Suppressor macrophage treated with lipopolysaccharide for 1 hour (primary cell): ENCODE measurements around the gene WWOX.
"Not testable (repeated sequence)": the region's sequence is repeated elsewhere in the genome, so short reads cannot be mapped to it uniquely, and the experiment has no call there.

Experiments used
- DNase-seq, 3 donors: peaks; one replicate each; pipeline ENCODE4 v3.0.0-alpha.2; 2020 to 2022

Gene WWOX

DNA sequence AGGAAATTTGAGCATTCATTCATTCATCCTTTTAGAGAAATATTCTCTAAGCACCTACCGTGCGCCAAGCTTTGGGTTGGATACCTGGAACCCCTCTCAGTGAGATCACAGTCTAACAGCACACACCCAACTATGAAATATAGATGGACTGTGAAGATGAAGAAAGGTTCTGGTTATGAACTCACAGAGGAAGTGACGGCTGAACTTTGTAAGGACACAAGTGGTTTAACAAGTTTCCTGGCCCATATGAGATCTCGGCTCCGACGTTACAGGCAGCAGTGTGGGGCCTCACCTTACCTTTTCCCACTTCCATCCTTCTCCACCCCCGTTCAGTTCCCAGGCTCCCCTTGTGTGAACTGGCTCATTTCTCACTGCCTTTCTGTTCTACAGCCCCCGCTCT is 1094.8 kb downstream of the WWOX start:
- no peak for DNase-seq

DNA sequence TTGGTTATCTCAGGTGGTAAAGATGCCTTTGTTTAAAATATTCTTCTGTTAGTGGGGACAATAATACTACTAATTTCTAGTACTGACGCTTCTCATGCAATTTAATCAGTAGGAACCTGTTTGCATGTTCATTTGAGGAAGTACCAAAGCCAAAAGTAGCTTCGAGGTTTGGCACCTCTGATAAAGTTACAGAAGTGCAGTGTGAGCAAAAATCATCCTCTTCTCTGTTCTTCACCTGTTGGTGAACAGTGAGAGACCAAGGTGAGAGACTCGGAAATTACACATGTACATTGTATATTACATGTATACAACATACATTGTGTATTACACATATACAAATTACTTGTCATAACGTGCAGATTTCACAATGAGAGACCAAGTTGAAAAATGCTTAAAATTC is 1096.5 kb downstream of the WWOX start:
- DNase-seq, result no peak

DNA sequence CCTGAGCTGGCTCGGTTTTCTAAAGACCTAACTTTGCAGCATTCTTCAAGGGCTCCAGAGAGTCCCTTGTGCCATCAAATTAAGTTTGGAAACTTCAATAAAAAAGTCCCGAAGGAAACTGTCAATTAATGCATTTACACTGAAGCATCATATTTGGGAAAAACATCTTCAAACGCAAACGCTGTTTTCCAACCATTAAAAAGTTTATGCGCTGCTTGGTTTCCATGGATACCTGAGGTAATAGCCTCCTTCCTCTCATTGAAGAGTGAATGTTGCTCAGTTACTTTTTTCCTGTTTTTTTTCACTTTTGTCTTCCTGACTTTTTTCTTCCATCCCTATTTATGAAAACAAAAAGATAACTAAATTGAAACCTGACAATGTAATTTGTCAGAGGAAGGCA is 1102.0 kb downstream of the WWOX start:
- DNase-seq, result no peak

DNA sequence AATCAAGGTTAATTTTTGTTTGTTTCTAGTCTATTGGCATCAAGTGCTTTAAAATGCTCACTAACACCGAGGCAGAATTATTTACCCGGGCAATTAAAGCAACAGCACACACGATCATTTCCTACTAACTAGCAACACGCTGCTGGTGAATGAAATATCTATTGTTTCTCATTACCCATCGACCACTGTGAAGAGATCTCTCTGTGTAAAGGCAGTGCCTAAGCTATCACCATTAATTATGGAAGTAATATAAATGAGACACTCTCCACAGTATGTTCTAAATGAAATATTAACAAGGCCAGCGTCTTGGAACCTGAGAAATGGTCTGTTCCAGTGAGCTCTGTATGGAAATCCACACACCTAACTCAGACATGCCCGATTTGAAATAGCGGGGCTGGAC is 1103.5 kb downstream of the WWOX start:
- DNase-seq, result no peak

DNA sequence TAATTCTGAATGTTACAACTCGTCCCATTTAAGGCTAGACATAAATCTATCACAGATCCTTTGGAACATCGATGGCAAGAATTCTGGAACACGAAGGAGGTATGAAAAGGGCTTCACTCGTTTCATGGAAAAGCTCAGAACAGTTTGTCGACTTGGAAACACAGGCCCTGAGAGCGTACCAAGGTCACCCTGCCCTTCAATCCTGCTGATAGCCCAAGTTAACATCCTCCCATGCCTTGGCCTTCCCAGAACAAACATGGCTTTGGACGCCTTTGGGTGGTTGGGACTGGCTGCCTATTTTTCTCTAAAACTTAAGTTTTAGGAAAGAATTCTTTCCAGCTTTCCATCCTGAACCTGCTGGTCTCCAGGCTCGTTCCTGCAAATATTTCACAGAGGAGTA is 1105.0 kb downstream of the WWOX start:
- no peak for DNase-seq

- no peak for DNase-seq
Measured at GRCh38 chr16:79206889-79207288, 1107.4 kb downstream of the WWOX start.

DNA sequence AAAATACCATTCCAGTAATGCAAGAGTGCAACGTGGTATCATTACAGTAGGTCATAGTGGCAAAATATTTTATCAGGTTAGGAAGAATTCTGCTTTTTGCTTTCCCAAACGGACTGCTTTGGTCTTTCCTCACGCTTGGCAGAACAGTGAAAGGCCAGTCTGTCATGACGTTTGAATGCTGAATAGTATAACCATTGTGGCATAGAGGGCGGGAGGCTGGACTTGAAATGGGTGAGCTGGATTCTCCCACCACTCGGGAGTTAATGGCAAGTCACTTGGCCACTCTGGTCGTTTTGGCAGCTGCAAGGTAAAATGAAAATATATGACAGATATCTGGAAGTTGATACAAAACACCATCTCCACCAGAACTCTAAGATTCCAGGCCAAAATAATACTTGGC is 1109.9 kb downstream of the WWOX start:
- DNase-seq, result no peak

- no peak for DNase-seq
Measured at GRCh38 chr16:79210607-79211006, 1111.2 kb downstream of the WWOX start.

DNA sequence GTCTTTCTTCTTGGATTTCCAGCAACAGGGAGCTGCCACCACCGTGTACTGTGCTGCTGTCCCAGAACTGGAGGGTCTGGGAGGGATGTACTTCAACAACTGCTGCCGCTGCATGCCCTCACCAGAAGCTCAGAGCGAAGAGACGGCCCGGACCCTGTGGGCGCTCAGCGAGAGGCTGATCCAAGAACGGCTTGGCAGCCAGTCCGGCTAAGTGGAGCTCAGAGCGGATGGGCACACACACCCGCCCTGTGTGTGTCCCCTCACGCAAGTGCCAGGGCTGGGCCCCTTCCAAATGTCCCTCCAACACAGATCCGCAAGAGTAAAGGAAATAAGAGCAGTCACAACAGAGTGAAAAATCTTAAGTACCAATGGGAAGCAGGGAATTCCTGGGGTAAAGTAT is 1112.1 kb downstream of the WWOX start:
- no peak for DNase-seq

DNA sequence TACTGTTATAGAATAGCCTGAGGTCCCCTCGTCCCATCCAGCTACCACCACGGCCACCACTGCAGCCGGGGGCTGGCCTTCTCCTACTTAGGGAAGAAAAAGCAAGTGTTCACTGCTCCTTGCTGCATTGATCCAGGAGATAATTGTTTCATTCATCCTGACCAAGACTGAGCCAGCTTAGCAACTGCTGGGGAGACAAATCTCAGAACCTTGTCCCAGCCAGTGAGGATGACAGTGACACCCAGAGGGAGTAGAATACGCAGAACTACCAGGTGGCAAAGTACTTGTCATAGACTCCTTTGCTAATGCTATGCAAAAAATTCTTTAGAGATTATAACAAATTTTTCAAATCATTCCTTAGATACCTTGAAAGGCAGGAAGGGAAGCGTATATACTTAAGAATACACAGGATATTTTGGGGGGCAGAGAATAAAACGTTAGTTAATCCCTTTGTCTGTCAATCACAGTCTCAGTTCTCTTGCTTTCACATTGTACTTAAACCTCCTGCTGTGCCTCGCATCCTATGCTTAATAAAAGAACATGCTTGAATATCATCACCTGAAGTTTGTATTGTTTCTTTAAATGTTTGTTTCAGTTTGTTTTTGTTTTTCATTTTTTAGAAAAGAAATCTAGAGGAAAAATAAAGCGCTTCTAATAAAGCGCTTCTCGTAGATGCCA is 1112.8 kb downstream of the WWOX start:
- DNase-seq, result no peak

GRCh38 chr16:79213214-79213613 is 1113.8 kb downstream of the WWOX start:
- peak; percentile 37 to 48 (median 48) for DNase-seq

DNA sequence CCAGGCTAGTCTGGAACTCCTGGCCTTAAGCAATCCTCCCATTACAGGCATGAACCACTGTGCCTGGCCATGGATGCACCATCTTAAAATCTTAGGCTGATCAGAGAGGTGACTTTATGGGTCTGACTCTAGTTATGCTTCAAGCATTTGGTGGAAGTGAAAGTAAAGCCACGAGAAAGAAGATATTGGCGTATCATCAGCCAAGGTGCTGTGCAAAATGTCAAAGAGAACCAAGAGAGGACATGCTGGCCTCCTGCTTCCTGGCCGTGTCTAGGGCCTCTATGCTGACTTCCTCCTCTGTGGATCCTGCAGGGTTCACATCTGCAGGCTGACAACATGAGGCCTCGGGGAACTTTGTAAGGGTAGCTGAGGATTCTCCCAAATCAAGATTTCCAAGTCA is 1115.8 kb downstream of the WWOX start:
- no peak for DNase-seq

DNA sequence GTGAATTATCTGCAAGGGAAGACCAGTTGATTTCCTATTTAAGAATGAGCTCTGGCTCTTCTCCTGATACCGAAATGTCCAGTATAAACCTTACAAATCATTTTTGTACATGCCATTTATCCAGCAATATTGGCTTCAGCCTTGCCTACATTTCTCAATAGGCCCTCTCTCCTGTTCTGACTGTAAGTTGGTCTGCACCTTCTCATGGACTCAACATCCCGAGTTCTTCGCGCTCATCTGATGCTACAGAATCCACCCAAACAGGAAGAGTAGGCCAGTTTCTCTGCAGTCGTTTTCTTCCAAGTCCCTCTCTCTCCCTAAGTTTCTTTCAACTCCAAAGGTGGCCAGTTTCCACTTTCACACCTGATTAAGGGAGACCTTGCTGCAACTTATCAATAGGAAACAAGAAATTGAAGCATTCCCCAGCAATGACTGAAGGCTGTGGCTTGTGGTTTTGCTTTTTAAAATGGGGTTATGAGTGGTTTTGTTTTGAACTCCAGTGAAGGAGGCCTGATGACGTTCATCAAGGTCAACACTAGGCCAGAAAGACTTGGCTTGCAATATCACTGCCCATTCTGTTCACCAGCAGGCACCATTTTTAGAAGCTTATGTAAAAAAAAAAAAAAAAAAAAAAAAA is 1118.0 kb downstream of the WWOX start:
- DNase-seq, result no peak

DNA sequence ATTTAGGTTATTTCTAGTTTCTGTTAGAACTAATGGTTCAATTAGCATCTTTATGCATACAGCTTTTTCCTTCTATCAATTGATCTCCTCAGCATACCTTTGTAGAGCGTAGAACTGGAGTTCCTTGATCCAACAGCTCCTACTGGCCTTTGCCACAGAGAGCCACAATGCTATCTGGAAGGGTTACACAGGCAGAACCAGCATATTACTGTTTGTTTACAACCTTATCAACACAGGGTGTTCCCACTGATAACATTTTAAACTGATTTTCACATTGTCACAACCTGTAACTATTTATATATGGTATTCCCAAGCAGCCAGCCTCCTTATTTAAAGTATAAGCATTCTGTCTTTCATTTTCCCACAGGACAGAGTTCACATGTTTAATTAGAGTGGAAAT is 1118.9 kb downstream of the WWOX start:
- DNase-seq, result no peak

DNA sequence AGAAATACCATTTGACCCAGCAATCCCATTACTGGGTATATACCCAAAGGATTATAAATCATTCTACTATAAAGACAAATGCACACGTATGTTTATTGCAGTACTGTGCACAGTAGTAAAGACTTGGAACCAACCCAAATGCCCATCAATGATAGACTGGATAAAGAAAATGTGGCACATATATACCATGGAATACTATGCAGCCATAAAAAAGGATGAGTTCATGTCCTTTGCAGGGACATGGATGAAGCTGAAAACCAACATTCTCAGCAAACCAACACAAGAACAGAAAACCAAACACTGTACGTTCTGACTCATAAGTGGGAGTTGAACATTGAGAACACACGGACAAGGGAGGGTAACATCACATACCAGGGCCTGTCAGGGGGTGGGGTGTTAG is 1126.5 kb downstream of the WWOX start:
- not testable (repeated sequence) for DNase-seq

- DNase-seq, result no peak
Measured at GRCh38 chr16:79229361-79229760, 1129.9 kb downstream of the WWOX start.

DNA sequence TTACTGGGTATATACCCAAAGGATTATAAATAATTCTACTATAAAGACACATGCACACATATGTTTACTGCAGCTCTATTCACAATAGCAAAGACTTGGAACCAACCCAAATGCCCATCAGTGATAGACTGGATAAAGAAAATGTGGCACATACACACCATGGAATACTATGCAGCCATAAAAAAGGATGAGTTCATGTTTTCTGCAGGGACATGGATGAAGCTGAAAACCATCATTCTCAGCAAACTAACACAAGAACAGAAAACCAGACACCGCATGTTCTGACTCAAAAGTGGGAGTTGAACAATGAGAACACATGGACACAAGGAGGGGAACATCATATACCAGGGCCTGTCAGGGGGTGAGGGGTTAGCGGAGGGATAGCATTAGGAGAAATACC is 1146.2 kb downstream of the WWOX start:
- not testable (repeated sequence) for DNase-seq

DNA sequence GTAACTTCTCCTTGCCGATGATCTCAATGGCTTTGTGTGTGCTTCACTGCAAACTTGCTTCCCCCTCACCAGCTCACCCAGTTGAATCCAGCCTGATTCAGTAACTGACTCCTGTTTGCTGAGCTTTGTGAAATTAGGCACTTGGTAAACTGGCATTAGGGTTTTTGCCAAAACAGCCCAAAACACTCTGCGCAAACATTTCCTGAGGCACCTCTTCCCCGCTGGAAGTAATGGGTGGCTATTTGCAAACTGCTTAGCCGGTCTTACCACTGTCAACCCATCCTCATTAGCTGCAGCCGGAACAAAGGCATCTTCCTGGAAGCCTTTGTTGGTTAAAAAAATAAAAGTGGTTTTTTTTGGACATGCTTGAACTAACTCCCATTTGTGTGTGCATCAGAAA is 1147.9 kb downstream of the WWOX start:
- DNase-seq, result no peak

DNA sequence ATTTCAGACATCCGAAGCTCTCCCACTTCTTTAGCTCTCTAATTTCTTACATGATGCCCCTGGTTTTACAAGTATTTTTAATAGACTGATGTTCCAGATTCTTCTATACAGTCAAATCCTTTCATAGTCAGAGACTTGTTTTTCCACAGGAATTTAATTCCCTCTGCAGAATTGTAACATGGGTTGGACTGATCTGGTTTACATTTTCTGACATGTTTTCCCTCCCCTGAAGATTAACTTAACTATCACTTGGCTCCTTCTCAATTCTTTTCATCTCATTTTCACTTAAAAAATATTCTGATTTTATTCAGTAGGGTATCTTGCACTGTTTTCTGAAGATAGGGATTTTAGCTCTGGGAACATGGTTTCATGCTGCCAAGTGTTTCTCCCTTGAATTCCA is 1148.9 kb downstream of the WWOX start:
- no peak for DNase-seq

DNA sequence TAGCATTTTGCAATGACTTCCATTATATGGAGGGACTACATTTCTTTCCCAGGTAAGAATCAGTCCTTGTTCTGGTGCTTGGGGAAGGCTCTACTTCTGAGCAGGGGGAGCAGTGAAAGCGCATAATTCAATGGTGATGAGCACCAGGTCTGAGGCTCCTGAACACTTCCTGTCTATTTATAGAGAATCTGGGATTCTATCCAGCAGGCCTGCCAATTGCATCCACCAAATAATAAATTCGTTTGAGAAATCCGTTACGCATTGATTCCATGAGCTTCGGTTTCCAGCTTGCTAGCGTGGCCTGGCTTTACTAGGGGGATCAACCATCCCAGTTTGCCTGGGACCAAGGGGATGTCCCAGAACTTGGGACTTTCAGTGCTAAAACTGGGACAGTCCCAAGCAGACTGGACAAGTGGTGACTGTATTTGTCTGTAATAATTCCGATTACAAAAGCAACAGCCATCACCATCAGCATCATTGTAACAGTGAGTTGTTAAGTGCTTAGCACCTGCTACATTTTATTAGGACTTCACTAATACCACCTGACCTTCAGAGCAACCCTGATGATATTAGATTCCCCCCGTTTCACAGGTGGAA is 1151.1 kb downstream of the WWOX start:
- DNase-seq, result no peak

GRCh38 chr16:79253100-79253631 is 1153.7 kb downstream of the WWOX start:
- no peak for DNase-seq

DNA sequence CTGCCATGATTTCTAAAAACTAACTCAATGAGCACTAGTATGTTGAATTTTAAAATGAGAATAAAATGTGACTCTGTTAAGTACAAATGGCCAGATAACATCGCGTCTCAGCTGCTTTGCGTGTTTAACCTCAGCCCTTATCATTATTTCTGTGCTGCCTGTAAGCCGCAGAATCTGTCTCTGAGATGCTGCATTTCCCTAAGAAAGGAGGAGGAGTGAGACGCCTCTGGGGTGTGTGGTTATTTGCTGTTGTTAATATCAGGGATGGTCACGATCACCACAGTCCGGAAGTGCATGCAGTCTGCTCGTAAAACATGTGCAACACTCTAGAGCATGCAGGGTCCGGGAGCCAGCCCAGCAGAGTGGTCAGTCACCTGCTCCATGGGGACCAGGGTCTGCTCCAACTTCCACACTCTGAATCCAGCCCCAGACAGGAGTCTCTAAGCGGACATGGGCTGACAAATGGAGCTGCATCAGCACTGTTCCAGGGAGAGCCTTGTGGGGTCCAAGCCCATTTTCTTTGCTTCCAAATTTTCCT is 1158.6 kb downstream of the WWOX start:
- DNase-seq, result no peak

GRCh38 chr16:79260890-79261289 is 1161.4 kb downstream of the WWOX start:
- peak in 1 of 3 donors; percentile 12 for DNase-seq

- peak; percentile 44 to 75 (median 67) for DNase-seq
Measured at GRCh38 chr16:79261481-79261940, 1162.1 kb downstream of the WWOX start.
